ENCODE measurements around the gene SLC1A2.

The SLC1A2 gene

GRCh38 chr11:35363246-35363801, 56.0 kb downstream of the SLC1A2 start:
- no peak overlapping the region for H3K4me3 ChIP-seq (ENCODE audit: low read depth, low read length)
- TF ChIP-seq CTCF (IDR thresholded peaks at IDR 0.05; ENCODE audit: low read depth, low read length) (no peak), POLR2A (IDR thresholded peaks at IDR 0.05; ENCODE audit: extremely low read depth, insufficient read length) (no peak), MYC (IDR thresholded peaks at IDR 0.05; ENCODE audit: low read depth, low read length) (no peak), MAX (IDR thresholded peaks at IDR 0.05; ENCODE audit: low read depth, low read length) (no peak)
- no peak for DNase-seq (ENCODE audit: low read depth)

GRCh38 chr11:35362521-35362980, 56.8 kb downstream of the SLC1A2 start:
- TF ChIP-seq MAX (IDR thresholded peaks at IDR 0.05; ENCODE audit: low read depth, low read length) (no peak), CTCF (IDR thresholded peaks at IDR 0.05; ENCODE audit: low read depth, low read length) (no peak), MYC (IDR thresholded peaks at IDR 0.05; ENCODE audit: low read depth, low read length) (no peak), POLR2A (IDR thresholded peaks at IDR 0.05; ENCODE audit: extremely low read depth, insufficient read length) (no peak)
- no peak for DNase-seq (ENCODE audit: low read depth)
- H3K4me3 ChIP-seq (ENCODE audit: low read depth, low read length): no peak overlapping the region

- no peak for TF ChIP-seq MYC (IDR thresholded peaks at IDR 0.05; ENCODE audit: low read depth, low read length)
- no peak for TF ChIP-seq POLR2A (IDR thresholded peaks at IDR 0.05; ENCODE audit: extremely low read depth, insufficient read length)
- no peak for TF ChIP-seq MAX (IDR thresholded peaks at IDR 0.05; ENCODE audit: low read depth, low read length)
- TF ChIP-seq CTCF (IDR thresholded peaks at IDR 0.05; ENCODE audit: low read depth, low read length): no peak
- DNase-seq (ENCODE audit: low read depth): no peak
- no peak overlapping the region for H3K4me3 ChIP-seq (ENCODE audit: low read depth, low read length)
Measured at GRCh38 chr11:35360055-35360530, 59.3 kb downstream of the SLC1A2 start.

- H3K4me3 ChIP-seq (ENCODE audit: low read depth, low read length): no peak overlapping the region
- no peak for TF ChIP-seq MAX (IDR thresholded peaks at IDR 0.05; ENCODE audit: low read depth, low read length)
- TF ChIP-seq MYC (IDR thresholded peaks at IDR 0.05; ENCODE audit: low read depth, low read length): no peak
- no peak for TF ChIP-seq CTCF (IDR thresholded peaks at IDR 0.05; ENCODE audit: low read depth, low read length)
- no peak for DNase-seq (ENCODE audit: low read depth)
Measured at GRCh38 chr11:35359321-35360054, 59.9 kb downstream of the SLC1A2 start.

- TF ChIP-seq MAX (IDR thresholded peaks at IDR 0.05; ENCODE audit: low read depth, low read length): no peak
- TF ChIP-seq MYC (IDR thresholded peaks at IDR 0.05; ENCODE audit: low read depth, low read length): no peak
- TF ChIP-seq CTCF (IDR thresholded peaks at IDR 0.05; ENCODE audit: low read depth, low read length): no peak
- no peak for TF ChIP-seq POLR2A (IDR thresholded peaks at IDR 0.05; ENCODE audit: extremely low read depth, insufficient read length)
- DNase-seq (ENCODE audit: low read depth): no peak
- no peak overlapping the region for H3K4me3 ChIP-seq (ENCODE audit: low read depth, low read length)
Measured at GRCh38 chr11:35358391-35358790, 61.0 kb downstream of the SLC1A2 start.
